ENCODE measurements around the gene PDE4C. TPM values are rescaled to one million over a fixed set of nuclear protein-coding genes. Genes with fewer than 3 reads are reported as not detected.
A peak's percentile ranks its signal among the peaks of the same experiment; 100 is the strongest.

PDE4C gene
- total RNA-seq, 4 donors from 2014 or later, result 1.7 to 3.3 TPM; not detected in 2

DNA sequence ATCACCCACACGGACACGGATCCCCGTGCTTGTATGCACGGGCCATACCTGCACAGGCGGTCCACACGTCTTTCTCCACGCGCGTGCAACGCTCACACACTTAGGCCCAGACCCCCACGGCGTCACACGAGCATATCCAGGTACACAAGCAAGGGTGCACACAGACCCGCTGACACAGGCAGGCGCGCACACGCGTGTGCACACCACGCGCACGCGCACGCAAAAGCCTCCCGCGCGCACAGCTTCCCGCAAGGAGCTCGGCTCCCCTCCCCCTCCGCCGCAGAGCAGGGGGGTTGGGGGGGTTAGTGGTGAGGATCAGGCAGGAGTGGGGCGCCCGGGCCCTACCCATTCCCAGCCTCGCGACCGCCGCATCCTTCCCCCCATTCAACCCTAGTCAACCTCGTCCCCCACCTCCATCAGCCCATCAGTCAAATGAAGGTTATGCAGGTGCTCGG, 22.8 kb downstream of the PDE4C start:
- no peaks in the 10 kb centered on the region for H3K36me3 ChIP-seq
- TF ChIP-seq POLR2A (IDR thresholded peaks at IDR 0.05) (no peak), CTCF (IDR thresholded peaks at IDR 0.05) (no peak)
- H3K27me3 ChIP-seq, result no peaks in the 10 kb centered on the region
- H3K4me1 ChIP-seq, result peaks cover 0 to 7% of the 10 kb centered on the region in 2 donors
- H3K27ac ChIP-seq, result peak overlapping the region; percentile 51 to 67
- intact Hi-C loops (cut with DNase I; ENCODE audit: low total_unique reads), result no loop called here
- H3K9me3 ChIP-seq, result no peaks in the 10 kb centered on the region
- no peak for DNase-seq
- H3K4me3 ChIP-seq, result peak overlapping the region; percentile 63 to 79

DNA sequence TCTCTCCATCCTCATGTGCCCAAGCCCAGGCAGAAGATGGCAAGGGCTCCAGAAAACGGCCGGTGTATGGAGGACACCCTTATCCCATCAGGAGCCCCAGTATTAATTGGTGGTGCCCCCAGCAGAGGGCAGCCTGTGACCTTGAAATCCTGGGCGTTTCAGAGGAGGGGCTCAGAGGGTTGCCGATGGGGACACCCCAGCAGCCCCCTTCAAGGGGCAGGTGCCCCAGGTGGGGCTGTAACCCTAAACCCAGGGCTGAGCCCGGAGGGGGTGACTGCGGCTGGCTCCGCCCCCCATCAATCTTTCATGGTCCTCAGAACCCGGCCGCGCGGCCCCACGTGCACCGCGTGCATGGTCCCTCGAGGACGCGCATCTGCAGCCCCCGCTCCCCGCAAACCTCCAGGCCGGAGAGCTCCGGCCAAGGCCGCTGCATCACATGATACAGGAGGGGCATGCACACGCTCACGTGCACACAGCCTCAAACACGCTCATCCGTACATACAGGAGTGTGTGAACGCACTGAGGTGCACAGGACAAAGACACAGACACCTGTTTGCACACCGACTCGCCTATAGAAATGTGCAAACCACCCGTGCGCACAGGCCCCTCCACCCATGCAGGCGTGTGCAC, 23.3 kb downstream of the PDE4C start:
- peak; percentile 46 to 48 for DNase-seq

DNA sequence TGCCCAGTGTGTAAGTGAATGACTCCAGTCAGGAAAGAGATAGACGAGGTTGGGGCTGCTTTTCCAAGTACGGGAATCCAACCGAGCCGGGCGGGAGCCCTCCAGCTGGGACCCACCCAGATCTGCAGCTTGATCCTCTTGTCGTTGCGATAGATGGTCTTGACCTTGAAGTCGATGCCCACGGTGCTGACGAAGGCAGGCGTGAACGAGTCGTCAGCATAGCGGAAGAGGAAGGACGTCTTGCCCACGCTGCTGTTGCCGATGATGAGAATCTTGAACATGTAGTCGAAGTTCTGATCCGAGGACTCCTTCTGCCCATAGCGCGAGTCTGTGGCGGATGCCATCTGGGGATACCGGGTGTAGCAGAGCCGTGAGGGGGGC, 23.9 kb downstream of the PDE4C start:
- Histone ChIP-seq H3K9me3 (no peaks in the 10 kb centered on the region), H3K4me3 (no peak overlapping the region), H3K27me3 (no peaks in the 10 kb centered on the region), H3K27ac (no peak overlapping the region), H3K4me1 (peaks cover 0 to 7% of the 10 kb centered on the region in 2 donors), H3K36me3 (no peaks in the 10 kb centered on the region)
- intact Hi-C loops (cut with DNase I; ENCODE audit: low total_unique reads), result no loop called here
- DNase-seq, result no peak
- no peak for TF ChIP-seq POLR2A (IDR thresholded peaks at IDR 0.05)
- TF ChIP-seq CTCF (IDR thresholded peaks at IDR 0.05), result no peak

More for the DNA sequence above, 23.3 kb downstream of the PDE4C start:
- intact Hi-C loops (cut with DNase I; ENCODE audit: low total_unique reads), result no loop called here
- Histone ChIP-seq H3K9me3 (no peaks in the 10 kb centered on the region), H3K27me3 (no peaks in the 10 kb centered on the region), H3K4me3 (peak overlapping the region; percentile 63 to 79), H3K27ac (no peak overlapping the region), H3K4me1 (peaks cover 0 to 7% of the 10 kb centered on the region in 2 donors), H3K36me3 (no peaks in the 10 kb centered on the region)
- TF ChIP-seq CTCF (IDR thresholded peaks at IDR 0.05) (peak in 1 of 4 experiments; percentile 42), POLR2A (IDR thresholded peaks at IDR 0.05) (no peak)

DNA sequence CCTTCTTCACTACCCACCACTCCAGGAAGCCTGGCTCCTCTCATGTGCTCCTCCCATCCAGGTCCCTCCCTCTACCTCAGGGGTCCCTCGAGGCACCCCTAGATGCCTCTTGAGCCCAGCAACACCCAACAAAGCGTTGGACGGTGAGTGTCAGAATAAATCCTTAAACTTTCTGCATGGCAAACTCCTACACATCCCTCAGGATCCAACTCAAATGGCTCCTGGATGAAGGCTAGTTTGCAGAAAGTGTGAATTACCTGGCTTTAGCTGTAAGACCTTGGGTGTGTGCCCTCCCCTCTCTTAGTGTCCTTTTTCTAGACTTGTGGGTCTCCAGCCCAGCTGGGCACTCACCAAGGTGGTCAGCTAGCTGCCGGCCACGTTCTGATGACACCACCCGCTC, 27.9 kb downstream of the PDE4C start:
- intact Hi-C loops (cut with DNase I; ENCODE audit: low total_unique reads), result no loop called here

More for the DNA sequence above, 27.9 kb downstream of the PDE4C start:
- Histone ChIP-seq H3K9me3 (no peaks in the 10 kb centered on the region), H3K27me3 (no peaks in the 10 kb centered on the region), H3K4me1 (peaks cover 0 to 19% of the 10 kb centered on the region in 2 donors), H3K4me3 (no peak overlapping the region), H3K27ac (no peak overlapping the region), H3K36me3 (no peaks in the 10 kb centered on the region)
- TF ChIP-seq CTCF (IDR thresholded peaks at IDR 0.05) (no peak), POLR2A (IDR thresholded peaks at IDR 0.05) (no peak)
- no peak for DNase-seq

All from uterus (tissue), 4 donors.